ENCODE measurements around the gene ZNF22. TPM values are rescaled to one million over a fixed set of nuclear protein-coding genes. Genes with fewer than 3 reads are reported as not detected.

Gene ZNF22
- total and polyA plus RNA-seq, 2 of the 4 experiments (the other 2 are of a cell fraction): 10.6 to 12.4 TPM

DNA sequence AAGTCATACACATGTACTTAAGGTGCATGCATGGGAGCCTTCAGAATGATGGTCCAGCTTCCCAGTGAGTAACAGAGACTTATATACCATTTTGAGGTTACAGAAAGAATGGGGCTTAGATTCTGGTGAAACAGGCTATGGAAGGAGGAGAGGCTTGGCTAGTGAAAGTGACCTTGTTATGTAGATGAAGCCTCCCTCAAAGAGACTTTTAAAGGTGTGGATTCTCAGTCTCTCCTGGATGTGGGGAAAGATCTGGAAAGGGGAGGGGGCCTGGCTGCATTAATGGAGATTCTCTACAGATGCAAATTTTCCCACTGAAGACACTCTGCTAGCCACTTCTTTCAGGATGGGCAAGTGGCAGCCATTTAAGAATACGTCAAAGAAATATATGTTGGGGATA, 35.6 kb upstream of the ZNF22 start:
- ATAC-seq (ENCODE audit: low read depth): no peak
- Histone ChIP-seq H3K9me1 (ENCODE audit: insufficient read depth, low read length) (peaks cover 11% of the 10 kb centered on the region), H2BK5ac (ENCODE audit: low read depth, low read length, poor library complexity, severe bottlenecking) (no peak overlapping the region), H3K9me3 (ENCODE audit: control insufficient read depth, insufficient read depth, low read length) (no peaks in the 10 kb centered on the region), H2AK5ac (ENCODE audit: low read depth, low read length) (no peak overlapping the region), H3K4me1 (ENCODE audit: control insufficient read depth, insufficient read depth, low read length) (peaks cover 37% of the 10 kb centered on the region), H3K4ac (ENCODE audit: low read depth, low read length) (no peak overlapping the region), H3K18ac (ENCODE audit: low read depth, low read length) (no peak overlapping the region), H4K91ac (ENCODE audit: insufficient read depth, low read depth, low read length) (peak overlapping the region; percentile 1; the same call in 1 of the 2 replicates), H3K4me3 (ENCODE audit: insufficient read depth, low read depth, low read length) (no peak overlapping the region), H3K56ac (ENCODE audit: extremely low read depth, insufficient read depth, low read length) (no peak overlapping the region), H3K9ac (ENCODE audit: low read depth, low read length) (no peak overlapping the region), H2AK9ac (replicated peaks; ENCODE audit: low read depth, low read length, poor library complexity) (no peak overlapping the region), H3K79me1 (ENCODE audit: low read depth in 1 of 2, low read length in 2 of 2) (peaks cover 0 to 14% of the 10 kb centered on the region in 2 experiments; a peak in 2 of 4 replicates), H3K14ac (replicated peaks; ENCODE audit: low read depth, low read length) (no peak overlapping the region), H4K8ac (ENCODE audit: low read depth in 2 of 2, low read length in 2 of 2) (no peak overlapping the region; a peak in 1 of 4 replicates), H3K27ac (ENCODE audit: insufficient read depth, low read length) (no peak overlapping the region), H4K20me1 (ENCODE audit: insufficient read depth, low read length) (no peaks in the 10 kb centered on the region), H3K4me2 (ENCODE audit: low read depth, low read length) (no peak overlapping the region), H3K27me3 (ENCODE audit: control insufficient read depth, insufficient read depth, low read length) (no peaks in the 10 kb centered on the region), H2AFZ (replicated peaks; ENCODE audit: low read length, poor library complexity) (no peak overlapping the region), H3K36me3 (ENCODE audit: control insufficient read depth, insufficient read depth, low read length) (no peaks in the 10 kb centered on the region), H3K23ac (ENCODE audit: low read depth, low read length) (no peak overlapping the region), H2BK15ac (ENCODE audit: low read depth, low read length) (no peak overlapping the region), H4K5ac (ENCODE audit: low read depth, low read length) (no peak overlapping the region), H2BK20ac (ENCODE audit: low read depth, low read length) (0 out of 2 replicates have a peak overlapping the region, but pooled peaks have one; percentile 24), H2BK120ac (ENCODE audit: low read depth, low read length) (no peak overlapping the region)
- no CpG with 5 or more reads among the region's 1 CpG for WGBS, 2 experiments (ENCODE audit: extremely low coverage in 2 of 2, insufficient read length in 1 of 2)
- no peak for TF ChIP-seq NFE2L2 (IDR thresholded peaks at IDR 0.05; ENCODE audit: low read depth, low read length)
- TF ChIP-seq RAD21 (IDR thresholded peaks at IDR 0.05; ENCODE audit: low read length): no peak
- TF ChIP-seq ELK1 (IDR thresholded peaks at IDR 0.05; ENCODE audit: borderline replicate concordance, low read depth, low read length): no peak
- no peak for TF ChIP-seq MXI1 (IDR thresholded peaks at IDR 0.05; ENCODE audit: borderline replicate concordance, low read depth, low read length)
- TF ChIP-seq RCOR1 (IDR thresholded peaks at IDR 0.05; ENCODE audit: insufficient replicate concordance, low read length): no peak
- no peak for TF ChIP-seq CTCF (conservative IDR thresholded peaks at IDR 0.05; ENCODE audit: low read depth, low read length)
- no peak for TF ChIP-seq POLR2A (IDR thresholded peaks at IDR 0.05; ENCODE audit: low read depth, low read length)
- no peak for TF ChIP-seq CEBPB (IDR thresholded peaks at IDR 0.05; ENCODE audit: low read depth, low read length)
- TF ChIP-seq MAFK (IDR thresholded peaks at IDR 0.05; ENCODE audit: low read depth, low read length): no peak
- TF ChIP-seq CHD1 (IDR thresholded peaks at IDR 0.05; ENCODE audit: low read depth, low read length): no peak
- TF ChIP-seq, protein P1, sequence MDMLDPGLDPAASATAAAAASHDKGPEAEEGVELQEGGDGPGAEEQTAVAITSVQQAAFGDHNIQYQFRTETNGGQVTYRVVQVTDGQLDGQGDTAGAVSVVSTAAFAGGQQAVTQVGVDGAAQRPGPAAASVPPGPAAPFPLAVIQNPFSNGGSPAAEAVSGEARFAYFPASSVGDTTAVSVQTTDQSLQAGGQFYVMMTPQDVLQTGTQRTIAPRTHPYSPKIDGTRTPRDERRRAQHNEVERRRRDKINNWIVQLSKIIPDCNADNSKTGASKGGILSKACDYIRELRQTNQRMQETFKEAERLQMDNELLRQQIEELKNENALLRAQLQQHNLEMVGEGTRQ (IDR thresholded peaks at IDR 0.05; ENCODE audit: low read depth, low read length): no peak
- TF ChIP-seq MAZ (IDR thresholded peaks at IDR 0.05; ENCODE audit: borderline replicate concordance, low read depth, low read length): no peak
- no peak for TF ChIP-seq RFX5 (IDR thresholded peaks at IDR 0.05; ENCODE audit: low read depth, low read length)
- no peak for TF ChIP-seq FOS (IDR thresholded peaks at IDR 0.05; ENCODE audit: low read depth, low read length)
- no peak for TF ChIP-seq SMC3 (IDR thresholded peaks at IDR 0.05; ENCODE audit: low read depth, low read length)
- no peak for TF ChIP-seq BHLHE40 (IDR thresholded peaks at IDR 0.05; ENCODE audit: low read depth, low read length)
- ChIA-PET CTCF (interaction anchor here (2.0 kb wide), 1 partner anchor 32 kb away, joined by 7 read pairs; no protein-coding TSS in a partner anchor), POLR2A (ENCODE audit: unreplicated experiment) (no interaction called here)
- no peak for DNase-seq
- dilution Hi-C loops (cut with HindIII; ENCODE audit: low sequenced_read_pairs, unreplicated experiment): no loop called here
- in situ Hi-C loops (cut with MboI; ENCODE audit: low sequenced_read_pairs): no loop called here
- BruUV-seq (replicated peaks): no TSS peak
- intact Hi-C loops (cut with micrococcal nuclease): no loop called here

Measured in IMR-90 (cell line).